Neuronal stem cell (in vitro differentiated cells): ENCODE measurements around the gene MDFI.

Source experiments
- DNase-seq: peaks from one replicate; pipeline ENCODE4 v3.0.0-alpha.2; 2013; ENCODE audit warnings: low spot score
- H2AFZ ChIP-seq: one replicate; pipeline ENCODE4 v1.6.1; 2013; ENCODE audit warnings: mild to moderate bottlenecking, low read length, inconsistent platforms
- H2AK5ac ChIP-seq: 2 replicates; pipeline ENCODE4 v1.6.1; 2013; ENCODE audit warnings: low read depth, mild to moderate bottlenecking, inconsistent platforms, low read length, moderate library complexity, mixed read lengths
- H2BK120ac ChIP-seq: 2 replicates; pipeline ENCODE4 v1.6.1; 2013; ENCODE audit warnings: low read depth, mild to moderate bottlenecking, inconsistent platforms, low read length, moderate library complexity, mixed read lengths
- H2BK12ac ChIP-seq: one replicate; pipeline ENCODE4 v1.6.1; 2013; ENCODE audit warnings: low read length, inconsistent platforms
- H2BK15ac ChIP-seq: 2 replicates; pipeline ENCODE4 v1.6.1; 2013; ENCODE audit warnings: mild to moderate bottlenecking, low read length, inconsistent platforms, mixed read lengths
- H2BK5ac ChIP-seq: one replicate; pipeline ENCODE4 v1.6.1; 2013; ENCODE audit warnings: inconsistent platforms, mild to moderate bottlenecking, low read length, moderate library complexity
- H3K14ac ChIP-seq: one replicate; pipeline ENCODE4 v1.6.1; 2013; ENCODE audit warnings: low read length, inconsistent platforms
- H3K18ac ChIP-seq: 2 replicates; pipeline ENCODE4 v1.6.1; 2013; ENCODE audit warnings: low read length, inconsistent platforms
- H3K23ac ChIP-seq: 2 replicates; pipeline ENCODE4 v1.6.1; 2013; ENCODE audit warnings: low read depth, mild to moderate bottlenecking, mixed read lengths, low read length, inconsistent platforms; ENCODE audit not compliant: poor library complexity
- H3K27ac ChIP-seq: replicated peaks from 3 replicates; pipeline ENCODE4 v1.5.1; 2013; ENCODE audit warnings: low read length, inconsistent platforms
- H3K27me3 ChIP-seq, 3 experiments: 2 replicates each; pipeline ENCODE4 v1.6.1; 2013; ENCODE audit warnings: low read length in 3 of 3, mild to moderate bottlenecking in 2 of 3, inconsistent platforms in 1 of 3, low read depth in 1 of 3, mixed read lengths in 1 of 3, moderate library complexity in 1 of 3; ENCODE audit not compliant: control insufficient read depth in 3 of 3, insufficient read depth in 3 of 3
- H3K36me3 ChIP-seq, 2 donors: replicated peaks in 1 of 2; 2 replicates each; pipeline ENCODE4 v1.6.1; 2013; ENCODE audit warnings: low read length in 2 of 2; ENCODE audit not compliant: control insufficient read depth in 2 of 2, insufficient read depth in 2 of 2
- H3K4ac ChIP-seq: 2 replicates; pipeline ENCODE4 v1.6.1; 2013; ENCODE audit warnings: inconsistent platforms, mild to moderate bottlenecking, low read length, moderate library complexity
- H3K4me1 ChIP-seq, 2 donors: 1 replicate in 1 of 2; 2 replicates in 1 of 2; pipeline ENCODE4 v1.6.1; 2013; ENCODE audit warnings: low read length in 2 of 2, low read depth in 1 of 2; ENCODE audit not compliant: control insufficient read depth in 2 of 2, insufficient read depth in 1 of 2
- H3K4me2 ChIP-seq: one replicate; pipeline ENCODE4 v1.6.1; 2013; ENCODE audit warnings: mild to moderate bottlenecking, low read length, inconsistent platforms; ENCODE audit not compliant: insufficient read depth, poor library complexity, severe bottlenecking
- H3K4me3 ChIP-seq, 2 donors: 2 replicates each; pipeline ENCODE4 v1.5.1; 2013; ENCODE audit warnings: low read length in 2 of 2, mild to moderate bottlenecking in 2 of 2, inconsistent platforms in 1 of 2, moderate library complexity in 1 of 2
- H3K79me1 ChIP-seq: one replicate; pipeline ENCODE4 v1.6.1; 2013; ENCODE audit warnings: low read depth, mild to moderate bottlenecking, inconsistent platforms, low read length, moderate library complexity
- H3K9ac ChIP-seq: one replicate; pipeline ENCODE4 v1.6.1; 2013; ENCODE audit warnings: mild to moderate bottlenecking, low read depth, low read length, inconsistent platforms; ENCODE audit not compliant: poor library complexity
- H3K9me3 ChIP-seq, 2 donors: replicated peaks in 1 of 2; 2 replicates each; pipeline versions ENCODE3 to v1.6.1; 2013; ENCODE audit warnings: low read length in 2 of 2, mild to moderate bottlenecking in 2 of 2, inconsistent platforms in 1 of 2, low read depth in 1 of 2, mixed read lengths in 1 of 2, moderate library complexity in 1 of 2; ENCODE audit not compliant: control insufficient read depth in 2 of 2, insufficient read depth in 1 of 2
- H4K8ac ChIP-seq: one replicate; pipeline ENCODE4 v1.6.1; 2013; ENCODE audit warnings: low read depth, mild to moderate bottlenecking, inconsistent platforms, low read length, moderate library complexity
- H4K91ac ChIP-seq: one replicate; pipeline ENCODE4 v1.6.1; 2013; ENCODE audit warnings: low read length, low read depth, mild to moderate bottlenecking, inconsistent platforms; ENCODE audit not compliant: poor library complexity
- WGBS, 2 donors: extraction: QIAGEN DNeasy Blood & Tissue Kit; methylation state at CpG; one replicate each; pipeline ENCODE4 v1.1.7; 2013; ENCODE audit warnings: missing lambda C conversion rate in 2 of 2, mixed read lengths in 1 of 2; ENCODE audit not compliant: insufficient read length in 2 of 2, insufficient replicate concordance in 1 of 2; ENCODE audit errors: extremely low coverage in 2 of 2; 5-methylcytosine and 5-hydroxymethylcytosine counted together

MDFI gene

GRCh38 chr6:41649596-41649995, 11.3 kb downstream of the MDFI start:
- H3K9ac ChIP-seq = no peak overlapping the region
- H2AFZ ChIP-seq = no peak overlapping the region
- no peaks in the 10 kb centered on the region for H3K9me3 ChIP-seq
- H3K4ac ChIP-seq = no peak overlapping the region
- no CpG with 5 or more reads among the region's 10 CpGs for WGBS, 2 donors
- H3K79me1 ChIP-seq = peaks cover 9% of the 10 kb centered on the region
- H3K36me3 ChIP-seq = peaks cover 45 to 86% of the 10 kb centered on the region in 2 donors
- H3K18ac ChIP-seq = no peak overlapping the region
- H2BK12ac ChIP-seq = no peak overlapping the region
- no peak overlapping the region for H4K91ac ChIP-seq
- peak overlapping the region; percentile 31 for H3K23ac ChIP-seq
- H3K4me2 ChIP-seq = no peak overlapping the region
- H2BK120ac ChIP-seq = no peak overlapping the region
- no peak overlapping the region for H3K14ac ChIP-seq
- H2AK5ac ChIP-seq = no peak overlapping the region
- no peak overlapping the region for H4K8ac ChIP-seq
- no peak overlapping the region for H2BK5ac ChIP-seq
- no peaks in the 10 kb centered on the region for H3K27me3 ChIP-seq
- no peak for DNase-seq
- H2BK15ac ChIP-seq = no peak overlapping the region
- peaks cover 4 to 14% of the 10 kb centered on the region in 2 donors for H3K4me1 ChIP-seq
- H3K4me3 ChIP-seq = no peak overlapping the region
- H3K27ac ChIP-seq = no peak overlapping the region

- Histone ChIP-seq H2AFZ (no peak overlapping the region), H3K4me1 (peaks cover 0 to 8% of the 10 kb centered on the region in 2 donors), H3K23ac (no peak overlapping the region), H3K79me1 (peaks cover 9% of the 10 kb centered on the region), H3K36me3 (peaks cover 45 to 86% of the 10 kb centered on the region in 2 donors), H2BK120ac (no peak overlapping the region), H3K9ac (no peak overlapping the region), H4K8ac (no peak overlapping the region), H3K14ac (no peak overlapping the region), H3K4ac (no peak overlapping the region), H2AK5ac (no peak overlapping the region), H3K18ac (no peak overlapping the region), H3K27me3 (no peaks in the 10 kb centered on the region), H4K91ac (no peak overlapping the region), H3K27ac (no peak overlapping the region), H3K4me2 (no peak overlapping the region), H2BK5ac (no peak overlapping the region), H2BK12ac (no peak overlapping the region), H2BK15ac (no peak overlapping the region), H3K9me3 (no peaks in the 10 kb centered on the region), H3K4me3 (no peak overlapping the region)
- no CpG with 5 or more reads among the region's 2 CpGs for WGBS, 2 donors
- no peak for DNase-seq
Observed at GRCh38 chr6:41650120-41650519, 11.9 kb downstream of the MDFI start.

GRCh38 chr6:41651246-41651961, 13.1 kb downstream of the MDFI start:
- Histone ChIP-seq H3K4me1 (peaks cover 4 to 10% of the 10 kb centered on the region in 2 donors), H3K4ac (no peak overlapping the region), H2BK12ac (no peak overlapping the region), H3K9ac (no peak overlapping the region), H3K23ac (no peak overlapping the region), H2BK120ac (no peak overlapping the region), H3K14ac (peak overlapping the region; percentile 21), H3K27ac (no peak overlapping the region), H3K79me1 (peaks cover 9% of the 10 kb centered on the region), H3K9me3 (no peaks in the 10 kb centered on the region), H4K91ac (no peak overlapping the region), H3K4me3 (no peak overlapping the region), H2AFZ (no peak overlapping the region), H3K18ac (no peak overlapping the region), H3K4me2 (no peak overlapping the region), H2BK15ac (no peak overlapping the region), H3K36me3 (peaks cover 38 to 73% of the 10 kb centered on the region in 2 donors), H2BK5ac (no peak overlapping the region), H2AK5ac (no peak overlapping the region), H4K8ac (no peak overlapping the region), H3K27me3 (no peaks in the 10 kb centered on the region)
- DNase-seq = no peak
- WGBS, 2 donors = no CpG with 5 or more reads among the region's 11 CpGs

GRCh38 chr6:41651962-41652657, 13.8 kb downstream of the MDFI start:
- no peak overlapping the region for H3K4me2 ChIP-seq
- H3K4ac ChIP-seq = no peak overlapping the region
- H3K4me3 ChIP-seq = no peak overlapping the region
- no peak overlapping the region for H2BK5ac ChIP-seq
- no peak overlapping the region for H3K27ac ChIP-seq
- H2AK5ac ChIP-seq = no peak overlapping the region
- H3K27me3 ChIP-seq = no peaks in the 10 kb centered on the region
- H2BK12ac ChIP-seq = no peak overlapping the region
- H3K23ac ChIP-seq = peak overlapping the region; percentile 55
- no peak overlapping the region for H4K91ac ChIP-seq
- DNase-seq = no peak
- H4K8ac ChIP-seq = no peak overlapping the region
- H2AFZ ChIP-seq = no peak overlapping the region
- peaks cover 4 to 10% of the 10 kb centered on the region in 2 donors for H3K4me1 ChIP-seq
- no CpG with 5 or more reads among the region's 14 CpGs for WGBS, 2 donors
- no peak overlapping the region for H2BK15ac ChIP-seq
- no peak overlapping the region for H3K14ac ChIP-seq
- peaks cover 33 to 66% of the 10 kb centered on the region in 2 donors for H3K36me3 ChIP-seq
- no peak overlapping the region for H3K9ac ChIP-seq
- peaks cover 8% of the 10 kb centered on the region for H3K79me1 ChIP-seq
- no peaks in the 10 kb centered on the region for H3K9me3 ChIP-seq
- H3K18ac ChIP-seq = no peak overlapping the region
- no peak overlapping the region for H2BK120ac ChIP-seq
